ENCODE results near the gene CA10.

CA10 gene

GRCh38 chr17:51926448-51926847 lies 232.1 kb downstream of the CA10 start:
- Histone ChIP-seq H3K27ac (replicated peaks) (no peak overlapping the region), H3K27me3 (ENCODE audit: insufficient read depth, poor library complexity, severe bottlenecking) (no peaks in the 10 kb centered on the region), H3K4me3 (replicated peaks; ENCODE audit: insufficient read depth, low read length) (no peak overlapping the region)
- no peak for DNase-seq (ENCODE audit: low read depth in 1 of 2, low spot score in 1 of 2)
- TF ChIP-seq SPI1 (IDR thresholded peaks at IDR 0.05; ENCODE audit: borderline replicate concordance, low read depth) (no peak), GABPA (IDR thresholded peaks at IDR 0.05; ENCODE audit: low read depth) (no peak), REST (IDR thresholded peaks at IDR 0.05; ENCODE audit: insufficient replicate concordance, low read depth) (no peak), CTCF (IDR thresholded peaks at IDR 0.05; ENCODE audit: insufficient read depth, low read length) (no peak), POLR2AphosphoS5 (IDR thresholded peaks at IDR 0.05; ENCODE audit: low read depth) (no peak)

- no peak for TF ChIP-seq REST (IDR thresholded peaks at IDR 0.05; ENCODE audit: insufficient replicate concordance, low read depth)
- no peak for TF ChIP-seq SPI1 (IDR thresholded peaks at IDR 0.05; ENCODE audit: borderline replicate concordance, low read depth)
- TF ChIP-seq GABPA (IDR thresholded peaks at IDR 0.05; ENCODE audit: low read depth): no peak
- no peak for TF ChIP-seq POLR2AphosphoS5 (IDR thresholded peaks at IDR 0.05; ENCODE audit: low read depth)
- no peak for TF ChIP-seq CTCF (IDR thresholded peaks at IDR 0.05; ENCODE audit: insufficient read depth, low read length)
- no peak overlapping the region for H3K27ac ChIP-seq (replicated peaks)
- H3K4me3 ChIP-seq (replicated peaks; ENCODE audit: insufficient read depth, low read length): no peak overlapping the region
- no peak for DNase-seq (ENCODE audit: low read depth in 1 of 2, low spot score in 1 of 2)
- no peaks in the 10 kb centered on the region for H3K27me3 ChIP-seq (ENCODE audit: insufficient read depth, poor library complexity, severe bottlenecking)
Observed at GRCh38 chr17:51921500-51921899, 237.0 kb downstream of the CA10 start.

- Histone ChIP-seq H3K4me3 (replicated peaks; ENCODE audit: insufficient read depth, low read length) (no peak overlapping the region), H3K27me3 (ENCODE audit: insufficient read depth, poor library complexity, severe bottlenecking) (peaks cover 3% of the 10 kb centered on the region), H3K27ac (replicated peaks) (no peak overlapping the region)
- no peak for DNase-seq (ENCODE audit: low read depth in 1 of 2, low spot score in 1 of 2)
- TF ChIP-seq CTCF (IDR thresholded peaks at IDR 0.05; ENCODE audit: insufficient read depth, low read length) (no peak), REST (IDR thresholded peaks at IDR 0.05; ENCODE audit: insufficient replicate concordance, low read depth) (no peak), SPI1 (IDR thresholded peaks at IDR 0.05; ENCODE audit: borderline replicate concordance, low read depth) (no peak), GABPA (IDR thresholded peaks at IDR 0.05; ENCODE audit: low read depth) (no peak), POLR2AphosphoS5 (IDR thresholded peaks at IDR 0.05; ENCODE audit: low read depth) (no peak)
Observed at GRCh38 chr17:51914577-51914976, 243.9 kb downstream of the CA10 start.

Measured in HL-60 (cell line).